ENCODE results near the gene DHRS13.

The DHRS13 gene

GRCh38 chr17:28892024-28892423 is 10.9 kb downstream of the DHRS13 start:
- no peak overlapping the region for H3K4me3 ChIP-seq (ENCODE audit: low read depth, low read length)
- TF ChIP-seq CTCF (IDR thresholded peaks at IDR 0.05; ENCODE audit: low read depth, low read length, missing control alignments), result no peak
- in situ Hi-C loops (cut with HindIII; ENCODE audit: low sequenced_read_pairs), result no loop called here
- DNase-seq (ENCODE audit: low read depth), result no peak

- DNase-seq (ENCODE audit: low read depth), result no peak
Observed at GRCh38 chr17:28891201-28891600, 11.7 kb downstream of the DHRS13 start.

GRCh38 chr17:28889996-28890395 is 12.9 kb downstream of the DHRS13 start:
- no peak for TF ChIP-seq CTCF (IDR thresholded peaks at IDR 0.05; ENCODE audit: low read depth, low read length, missing control alignments)
- in situ Hi-C loops (cut with HindIII; ENCODE audit: low sequenced_read_pairs), result no loop called here
- no peak overlapping the region for H3K4me3 ChIP-seq (ENCODE audit: low read depth, low read length)
- no peak for DNase-seq (ENCODE audit: low read depth)

More at GRCh38 chr17:28891201-28891600, 11.7 kb downstream of the DHRS13 start:
- no peak for TF ChIP-seq CTCF (IDR thresholded peaks at IDR 0.05; ENCODE audit: low read depth, low read length, missing control alignments)
- in situ Hi-C loops (cut with HindIII; ENCODE audit: low sequenced_read_pairs), result no loop called here
- no peak overlapping the region for H3K4me3 ChIP-seq (ENCODE audit: low read depth, low read length)

GRCh38 chr17:28888832-28889231 is 14.0 kb downstream of the DHRS13 start:
- DNase-seq (ENCODE audit: low read depth), result no peak
- TF ChIP-seq CTCF (IDR thresholded peaks at IDR 0.05; ENCODE audit: low read depth, low read length, missing control alignments), result no peak
- in situ Hi-C loops (cut with HindIII; ENCODE audit: low sequenced_read_pairs), result no loop called here
- H3K4me3 ChIP-seq (ENCODE audit: low read depth, low read length), result no peak overlapping the region

GRCh38 chr17:28887871-28888471 is 14.9 kb downstream of the DHRS13 start:
- DNase-seq (ENCODE audit: low read depth), result no peak
- in situ Hi-C loops (cut with HindIII; ENCODE audit: low sequenced_read_pairs), result no loop called here
- no peak for TF ChIP-seq CTCF (IDR thresholded peaks at IDR 0.05; ENCODE audit: low read depth, low read length, missing control alignments)
- H3K4me3 ChIP-seq (ENCODE audit: low read depth, low read length), result no peak overlapping the region

- H3K4me3 ChIP-seq (ENCODE audit: low read depth, low read length), result no peak overlapping the region
- no peak for TF ChIP-seq CTCF (IDR thresholded peaks at IDR 0.05; ENCODE audit: low read depth, low read length, missing control alignments)
- in situ Hi-C loops (cut with HindIII; ENCODE audit: low sequenced_read_pairs), result no loop called here
- no peak for DNase-seq (ENCODE audit: low read depth)
Observed at GRCh38 chr17:28885951-28886350, 16.9 kb downstream of the DHRS13 start.
